Panc1 (cell line): ENCODE measurements around the gene DENND2D.

ENCODE experiments used
- POLR2AphosphoS5 ChIP-seq: IDR thresholded peaks from 2 replicates; pipeline ENCODE4 v1.6.1; 2012; ENCODE audit warnings: mild to moderate bottlenecking, low read depth, low read length, moderate library complexity
- SIN3A ChIP-seq: IDR thresholded peaks from 2 replicates; pipeline ENCODE4 v1.6.1; 2012; ENCODE audit warnings: low read depth, mild to moderate bottlenecking, low read length, moderate library complexity, borderline replicate concordance; ENCODE audit not compliant: insufficient read depth
- TF ChIP-seq, protein P1 (sequence below): fragments of 450-650 bp; IDR thresholded peaks from 2 replicates; pipeline ENCODE4 v1.5.1; 2017; ENCODE audit warnings: mild to moderate bottlenecking

DNA sequence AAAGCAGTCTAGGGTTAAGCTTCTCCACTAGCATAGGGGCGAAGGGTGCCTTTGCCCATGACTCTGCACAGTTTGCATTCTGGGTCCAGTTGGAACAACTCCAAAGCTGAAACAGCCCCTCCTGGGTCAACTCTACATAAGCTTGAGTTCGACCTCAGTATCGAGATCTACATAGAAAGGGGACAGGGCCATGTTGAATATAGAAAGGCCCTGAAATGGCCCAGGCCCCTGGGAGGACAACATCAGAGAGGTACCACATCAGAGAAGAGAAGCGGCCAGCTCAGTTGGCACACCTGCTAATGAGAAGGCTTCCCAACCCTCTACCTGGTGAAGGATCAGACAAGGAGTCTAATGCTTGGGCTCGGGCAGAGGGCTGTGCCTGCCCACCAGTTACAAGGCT is 1.6 kb downstream of the DENND2D start:
- TF ChIP-seq POLR2AphosphoS5: no peak
- TF ChIP-seq, protein P1, sequence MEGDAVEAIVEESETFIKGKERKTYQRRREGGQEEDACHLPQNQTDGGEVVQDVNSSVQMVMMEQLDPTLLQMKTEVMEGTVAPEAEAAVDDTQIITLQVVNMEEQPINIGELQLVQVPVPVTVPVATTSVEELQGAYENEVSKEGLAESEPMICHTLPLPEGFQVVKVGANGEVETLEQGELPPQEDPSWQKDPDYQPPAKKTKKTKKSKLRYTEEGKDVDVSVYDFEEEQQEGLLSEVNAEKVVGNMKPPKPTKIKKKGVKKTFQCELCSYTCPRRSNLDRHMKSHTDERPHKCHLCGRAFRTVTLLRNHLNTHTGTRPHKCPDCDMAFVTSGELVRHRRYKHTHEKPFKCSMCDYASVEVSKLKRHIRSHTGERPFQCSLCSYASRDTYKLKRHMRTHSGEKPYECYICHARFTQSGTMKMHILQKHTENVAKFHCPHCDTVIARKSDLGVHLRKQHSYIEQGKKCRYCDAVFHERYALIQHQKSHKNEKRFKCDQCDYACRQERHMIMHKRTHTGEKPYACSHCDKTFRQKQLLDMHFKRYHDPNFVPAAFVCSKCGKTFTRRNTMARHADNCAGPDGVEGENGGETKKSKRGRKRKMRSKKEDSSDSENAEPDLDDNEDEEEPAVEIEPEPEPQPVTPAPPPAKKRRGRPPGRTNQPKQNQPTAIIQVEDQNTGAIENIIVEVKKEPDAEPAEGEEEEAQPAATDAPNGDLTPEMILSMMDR: no peak
- TF ChIP-seq SIN3A: no peak
